ENCODE measurements around the gene MYEOV. TPM values are rescaled to one million over a fixed set of nuclear protein-coding genes. Genes with fewer than 3 reads are reported as not detected.

Gene MYEOV
- polyA plus RNA-seq, 1 donor (not counting 4 experiments of a cell fraction or from before 2014, with no cell fraction given) = 1.4 TPM

DNA sequence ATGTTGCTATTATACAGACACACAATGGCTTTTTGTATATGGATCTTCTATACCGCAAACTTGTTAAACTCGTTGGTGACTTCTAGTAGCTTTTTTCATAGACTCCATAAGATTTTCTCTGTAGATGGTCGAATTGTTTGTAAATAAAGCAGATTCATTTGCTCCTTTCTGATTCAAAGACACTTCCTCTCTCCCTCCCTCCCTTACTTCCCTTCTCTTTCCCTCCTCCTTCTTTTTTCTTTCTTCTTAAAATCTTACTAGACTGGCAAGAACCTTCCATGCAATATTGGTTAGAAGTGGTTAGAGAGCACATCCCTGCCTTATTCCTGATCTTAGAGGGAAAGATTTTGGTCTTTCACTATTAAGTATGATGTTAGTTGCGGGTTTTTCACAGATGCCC is 36.4 kb downstream of the MYEOV start:
- no peaks in the 10 kb centered on the region for H3K9me1 ChIP-seq (ENCODE audit: control insufficient read depth, extremely low read depth, insufficient read depth, low read length)
- H3K4me1 ChIP-seq (ENCODE audit: control insufficient read depth, extremely low read depth, insufficient read depth, low read length) = no peaks in the 10 kb centered on the region
- no peaks in the 10 kb centered on the region for H3K27me3 ChIP-seq (ENCODE audit: control insufficient read depth, extremely low read depth, insufficient read depth, low read length)
- H3K4me2 ChIP-seq (ENCODE audit: control insufficient read depth, extremely low read depth, insufficient read depth, low read depth, low read length) = no peak overlapping the region
- no peak overlapping the region for H3K27ac ChIP-seq (ENCODE audit: control insufficient read depth, insufficient read depth, low read length)
- dilution Hi-C loops (cut with MboI; ENCODE audit: extremely low pct_ligation_motif_present, low sequenced_read_pairs) = no loop called here
- no peak overlapping the region for H3K9ac ChIP-seq (ENCODE audit: control insufficient read depth, extremely low read depth, insufficient read depth, low read length)
- no peaks in the 10 kb centered on the region for H3K79me2 ChIP-seq (ENCODE audit: control insufficient read depth, insufficient read depth, low read length)
- TF ChIP-seq CTCF (optimal IDR thresholded peaks at IDR 0.05 in 1 of 3, IDR thresholded peaks at IDR 0.05 in 1 of 3, conservative IDR thresholded peaks at IDR 0.05 in 1 of 3; ENCODE audit: extremely low read depth in 1 of 3, insufficient read depth in 2 of 3, low read length in 3 of 3) (no peak), EZH2 (IDR thresholded peaks at IDR 0.05; ENCODE audit: low read length) (no peak)
- H3K36me3 ChIP-seq (ENCODE audit: control insufficient read depth in 2 of 2, extremely low read depth in 1 of 2, insufficient read depth in 2 of 2, low read length in 2 of 2) = no peaks in the 10 kb centered on the region
- DNase-seq (ENCODE audit: low read depth, low spot score) (no peak), FAIRE-seq (peak; percentile 20)
- no peak overlapping the region for H3K4me3 ChIP-seq (ENCODE audit: control insufficient read depth in 2 of 3, extremely low read depth in 1 of 3, insufficient read depth in 2 of 3, low read depth in 1 of 3, low read length in 3 of 3)
- no peaks in the 10 kb centered on the region for H4K20me1 ChIP-seq (ENCODE audit: control insufficient read depth, extremely low read depth, insufficient read depth, low read length)
- H2AFZ ChIP-seq (ENCODE audit: control insufficient read depth, low read length) = no peak overlapping the region
- H3K9me3 ChIP-seq (ENCODE audit: control insufficient read depth, low read depth, low read length) = no peaks in the 10 kb centered on the region

DNA sequence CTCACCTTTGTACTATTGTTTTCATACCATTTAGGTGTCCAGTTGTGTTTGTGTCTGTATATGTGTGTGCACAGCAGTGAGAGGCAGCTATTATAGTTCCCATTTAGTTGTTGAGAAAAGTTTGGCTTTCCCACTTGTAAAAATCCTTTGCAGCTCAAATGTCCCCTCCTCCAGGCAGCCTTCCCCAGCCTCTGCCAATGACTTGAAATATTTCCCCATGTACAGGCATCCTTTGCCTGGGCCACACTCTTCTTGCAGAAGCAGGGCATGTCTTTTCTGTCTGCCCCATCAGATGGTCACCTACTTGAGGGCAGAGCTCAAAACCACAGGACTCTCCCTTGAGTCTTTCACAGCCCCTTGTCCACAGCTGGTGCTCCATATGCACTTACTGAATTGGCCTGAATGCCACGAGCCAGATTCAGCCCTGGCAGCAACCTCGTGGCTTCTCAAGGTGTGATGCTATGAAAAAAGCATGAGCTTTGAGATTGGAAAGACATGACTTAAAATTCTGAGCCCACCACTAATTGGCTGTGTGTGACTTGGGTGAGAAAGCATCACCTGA is 39.3 kb downstream of the MYEOV start:
- H3K4me3 ChIP-seq (ENCODE audit: control insufficient read depth in 2 of 3, extremely low read depth in 1 of 3, insufficient read depth in 2 of 3, low read depth in 1 of 3, low read length in 3 of 3) = no peak overlapping the region
- TF ChIP-seq CTCF (optimal IDR thresholded peaks at IDR 0.05 in 1 of 3, IDR thresholded peaks at IDR 0.05 in 1 of 3, conservative IDR thresholded peaks at IDR 0.05 in 1 of 3; ENCODE audit: extremely low read depth in 1 of 3, insufficient read depth in 2 of 3, low read length in 3 of 3) (no peak), EZH2 (IDR thresholded peaks at IDR 0.05; ENCODE audit: low read length) (no peak)
- no peak overlapping the region for H3K4me2 ChIP-seq (ENCODE audit: control insufficient read depth, extremely low read depth, insufficient read depth, low read depth, low read length)
- H3K9me1 ChIP-seq (ENCODE audit: control insufficient read depth, extremely low read depth, insufficient read depth, low read length) = no peaks in the 10 kb centered on the region
- dilution Hi-C loops (cut with MboI; ENCODE audit: extremely low pct_ligation_motif_present, low sequenced_read_pairs) = no loop called here
- H3K79me2 ChIP-seq (ENCODE audit: control insufficient read depth, insufficient read depth, low read length) = no peaks in the 10 kb centered on the region
- H4K20me1 ChIP-seq (ENCODE audit: control insufficient read depth, extremely low read depth, insufficient read depth, low read length) = no peaks in the 10 kb centered on the region
- H3K9me3 ChIP-seq (ENCODE audit: control insufficient read depth, low read depth, low read length) = no peaks in the 10 kb centered on the region
- no peaks in the 10 kb centered on the region for H3K36me3 ChIP-seq (ENCODE audit: control insufficient read depth in 2 of 2, extremely low read depth in 1 of 2, insufficient read depth in 2 of 2, low read length in 2 of 2)
- H3K27ac ChIP-seq (ENCODE audit: control insufficient read depth, insufficient read depth, low read length) = no peak overlapping the region
- H2AFZ ChIP-seq (ENCODE audit: control insufficient read depth, low read length) = no peak overlapping the region
- DNase-seq (ENCODE audit: low read depth, low spot score) = no peak
- H3K27me3 ChIP-seq (ENCODE audit: control insufficient read depth, extremely low read depth, insufficient read depth, low read length) = no peaks in the 10 kb centered on the region
- H3K4me1 ChIP-seq (ENCODE audit: control insufficient read depth, extremely low read depth, insufficient read depth, low read length) = peaks cover 18% of the 10 kb centered on the region
- no peak overlapping the region for H3K9ac ChIP-seq (ENCODE audit: control insufficient read depth, extremely low read depth, insufficient read depth, low read length)
- no peak for FAIRE-seq

Measured in keratinocyte (primary cell).